H9 (cell line): ENCODE data around the gene MPHOSPH8. TPM values are rescaled to one million over a fixed set of nuclear protein-coding genes. Genes with fewer than 3 reads are reported as not detected.

ENCODE experiments used
- DNase-seq: peaks from one replicate; pipeline ENCODE4 v3.0.0-alpha.2; 2017
- H2AFZ ChIP-seq: one replicate; pipeline ENCODE4 v1.6.1; 2013; ENCODE audit warnings: mild to moderate bottlenecking, low read length, control low read depth, moderate library complexity
- H2AK5ac ChIP-seq: 2 replicates; pipeline ENCODE4 v1.6.1; 2013; ENCODE audit warnings: low read length, control low read depth, mixed read lengths; ENCODE audit not compliant: insufficient read length
- H2BK120ac ChIP-seq: one replicate; pipeline ENCODE4 v1.6.1; 2013; ENCODE audit warnings: low read depth, mild to moderate bottlenecking, low read length, control low read depth, inconsistent platforms; ENCODE audit not compliant: poor library complexity, severe bottlenecking
- H2BK12ac ChIP-seq: 2 replicates; pipeline ENCODE4 v1.6.1; 2013; ENCODE audit warnings: low read length, control low read depth, mixed read lengths, low read depth; ENCODE audit not compliant: insufficient read length
- H2BK15ac ChIP-seq: 2 replicates; pipeline ENCODE4 v1.6.1; 2013; ENCODE audit warnings: low read depth, low read length, control low read depth
- H2BK20ac ChIP-seq: one replicate; pipeline ENCODE4 v1.6.1; 2013; ENCODE audit warnings: low read depth, mild to moderate bottlenecking, low read length, control low read depth, inconsistent platforms; ENCODE audit not compliant: poor library complexity, severe bottlenecking
- H2BK5ac ChIP-seq: 2 replicates; pipeline ENCODE4 v1.6.1; 2013; ENCODE audit warnings: low read length, control low read depth, mixed read lengths; ENCODE audit not compliant: insufficient read length
- H3K14ac ChIP-seq: 2 replicates; pipeline ENCODE4 v1.6.1; 2013; ENCODE audit warnings: low read length, control low read depth; ENCODE audit not compliant: insufficient read depth
- H3K18ac ChIP-seq: 2 replicates; pipeline ENCODE4 v1.6.1; 2013; ENCODE audit warnings: low read depth, mild to moderate bottlenecking, mixed read lengths, low read length, control low read depth; ENCODE audit not compliant: insufficient read length
- H3K23ac ChIP-seq: 2 replicates; pipeline ENCODE4 v1.6.1; 2013; ENCODE audit warnings: low read length, control low read depth, mixed read lengths, low read depth; ENCODE audit not compliant: insufficient read length
- H3K23me2 ChIP-seq: 2 replicates; pipeline ENCODE4 v1.6.1; 2013; ENCODE audit warnings: low read depth, mild to moderate bottlenecking, mixed read lengths, low read length, control low read depth; ENCODE audit not compliant: insufficient read length, poor library complexity, severe bottlenecking
- H3K27ac ChIP-seq: 2 replicates; pipeline ENCODE4 v1.5.1; 2013; ENCODE audit warnings: low read length, control low read depth, mixed read lengths, low read depth; ENCODE audit not compliant: insufficient read length
- H3K27me3 ChIP-seq: 2 replicates; pipeline ENCODE4 v1.6.1; 2013; ENCODE audit warnings: low read length, control low read depth, inconsistent platforms; ENCODE audit not compliant: insufficient read depth
- H3K4ac ChIP-seq: 2 replicates; pipeline ENCODE4 v1.6.1; 2013; ENCODE audit warnings: low read depth, mild to moderate bottlenecking, control low read depth, inconsistent platforms, low read length, moderate library complexity
- H3K4me1 ChIP-seq: 2 replicates; pipeline ENCODE4 v1.6.1; 2013; ENCODE audit warnings: low read length, control low read depth, inconsistent platforms; ENCODE audit not compliant: insufficient read depth
- H3K4me2 ChIP-seq: 2 replicates; pipeline ENCODE4 v1.6.1; 2013; ENCODE audit warnings: low read length, control low read depth, mixed read lengths; ENCODE audit not compliant: insufficient read length, insufficient read depth
- H3K56ac ChIP-seq: 2 replicates; pipeline ENCODE4 v1.6.1; 2013; ENCODE audit warnings: low read depth, mild to moderate bottlenecking, mixed read lengths, low read length, control low read depth; ENCODE audit not compliant: insufficient read length
- H3K79me1 ChIP-seq: 2 replicates; pipeline ENCODE4 v1.6.1; 2013; ENCODE audit warnings: low read depth, mild to moderate bottlenecking, moderate library complexity, low read length, control low read depth, inconsistent platforms; ENCODE audit not compliant: insufficient read depth, poor library complexity, severe bottlenecking
- H3K79me2 ChIP-seq: 2 replicates; pipeline ENCODE4 v1.6.1; 2013; ENCODE audit warnings: low read length, control low read depth, inconsistent platforms; ENCODE audit not compliant: insufficient read depth
- H3K9ac ChIP-seq: 2 replicates; pipeline ENCODE4 v1.6.1; 2013; ENCODE audit warnings: low read length, control low read depth, mixed read lengths; ENCODE audit not compliant: insufficient read length; ENCODE audit errors: extremely low read depth
- H3K9me3 ChIP-seq: one replicate; pipeline ENCODE4 v1.6.1; 2013; ENCODE audit warnings: low read depth, low read length, inconsistent platforms; ENCODE audit not compliant: control insufficient read depth
- H3T11ph ChIP-seq: one replicate; pipeline ENCODE4 v1.6.1; 2013; ENCODE audit warnings: mild to moderate bottlenecking, low read length, control low read depth, inconsistent platforms
- H4K20me1 ChIP-seq: one replicate; pipeline ENCODE4 v1.6.1; 2013; ENCODE audit not compliant: control insufficient read depth, insufficient read length, insufficient read depth
- H4K5ac ChIP-seq: 2 replicates; pipeline ENCODE4 v1.6.1; 2013; ENCODE audit warnings: low read depth, mild to moderate bottlenecking, mixed read lengths, low read length, control low read depth; ENCODE audit not compliant: insufficient read length
- H4K8ac ChIP-seq: replicated peaks from 2 replicates; pipeline ENCODE4 v1.6.1; 2013; ENCODE audit warnings: low read length, control low read depth, mixed read lengths, low read depth; ENCODE audit not compliant: insufficient read length
- H4K91ac ChIP-seq: 2 replicates; pipeline ENCODE4 v1.6.1; 2013; ENCODE audit warnings: low read depth, mild to moderate bottlenecking, moderate library complexity, mixed read lengths, low read length, control low read depth; ENCODE audit not compliant: insufficient read length
- H3K27ac Mint-ChIP-seq, 3 experiments: 2 replicates in 2 of 3; 3 replicates in 1 of 3; pipeline ENCODE4 v1.8.0; 2020 to 2021; ENCODE audit warnings: mixed read lengths in 3 of 3, mild to moderate bottlenecking in 1 of 3, moderate library complexity in 1 of 3
- H3K27me3 Mint-ChIP-seq: 2 replicates; pipeline ENCODE4 v1.8.0; 2021; ENCODE audit warnings: low read depth, mild to moderate bottlenecking, moderate library complexity, mixed read lengths
- H3K36me3 Mint-ChIP-seq, 3 experiments: 2 replicates in 2 of 3; 3 replicates in 1 of 3; pipeline ENCODE4 v1.8.0; 2020 to 2021; ENCODE audit warnings: low read depth in 3 of 3, mixed read lengths in 3 of 3; ENCODE audit not compliant: insufficient read depth in 1 of 3
- H3K4me1 Mint-ChIP-seq, 2 experiments: 2 replicates each; pipeline ENCODE4 v1.8.0; 2020; ENCODE audit warnings: mixed read lengths in 2 of 2
- H3K4me3 Mint-ChIP-seq, 2 experiments: 2 replicates in 1 of 2; 3 replicates in 1 of 2; pipeline ENCODE4 v1.8.0; 2020 to 2021; ENCODE audit warnings: mild to moderate bottlenecking in 2 of 2, mixed read lengths in 2 of 2, moderate library complexity in 1 of 2
- H3K9me3 Mint-ChIP-seq, 2 experiments: 2 replicates in 1 of 2; 3 replicates in 1 of 2; pipeline ENCODE4 v1.8.0; 2020; ENCODE audit warnings: mild to moderate bottlenecking in 2 of 2, mixed read lengths in 2 of 2, moderate library complexity in 1 of 2
- CTCF ChIP-seq: fragments of 200-600 bp; sonication (generic); conservative IDR thresholded peaks from 3 replicates; pipeline ENCODE4 v1.8.0; 2021; ENCODE audit warnings: antibody characterized with exemption, mild to moderate bottlenecking
- WGBS: extraction: QIAGEN DNeasy Blood & Tissue Kit; methylation state at CpG from one replicate; pipeline ENCODE4 v1.1.7; 2013; ENCODE audit warnings: missing lambda C conversion rate, low lambda C conversion rate, mixed read lengths; ENCODE audit not compliant: insufficient read length; ENCODE audit errors: extremely low coverage; 5-methylcytosine and 5-hydroxymethylcytosine counted together
- total RNA-seq: library from RNA; stranded (reverse); gene quantifications from 2 replicates; pipeline ENCODE4 v1.2.1, GENCODE V29; 2021

The MPHOSPH8 gene
- total RNA-seq, 1 experiment from 2014 or later: 21.1 TPM

GRCh38 chr13:19720039-19720438, 86.6 kb downstream of the MPHOSPH8 start:
- no peak overlapping the region for H3K9ac ChIP-seq
- no peaks in the 10 kb centered on the region for H3K27me3 ChIP-seq
- no peaks in the 10 kb centered on the region for H3K27me3 Mint-ChIP-seq
- peaks cover 11 to 35% (median 20%) of the 10 kb centered on the region in 3 experiments for H3K36me3 Mint-ChIP-seq
- H3K79me2 ChIP-seq: no peaks in the 10 kb centered on the region
- H3K79me1 ChIP-seq: peaks cover under 1% of the 10 kb centered on the region
- H3K4me2 ChIP-seq: no peak overlapping the region
- no peaks in the 10 kb centered on the region for H3K9me3 ChIP-seq
- H2BK20ac ChIP-seq: no peak overlapping the region
- H3K9me3 Mint-ChIP-seq: no peaks in the 10 kb centered on the region
- H2BK12ac ChIP-seq: no peak overlapping the region
- H3K23ac ChIP-seq: no peak overlapping the region
- WGBS: no CpG with 5 or more reads among the region's 2 CpGs
- DNase-seq: no peak
- no peak overlapping the region for H2AK5ac ChIP-seq
- H3T11ph ChIP-seq: no peak overlapping the region
- no peak overlapping the region; a peak in 1 of 7 replicates for H3K27ac Mint-ChIP-seq
- no peak for TF ChIP-seq CTCF
- H3K27ac ChIP-seq: no peak overlapping the region
- no peak overlapping the region for H2BK120ac ChIP-seq
- no peak overlapping the region for H3K18ac ChIP-seq
- no peak overlapping the region for H3K4ac ChIP-seq
- no peak overlapping the region for H3K14ac ChIP-seq
- no peak overlapping the region for H3K56ac ChIP-seq
- no peak overlapping the region for H4K5ac ChIP-seq
- no peak overlapping the region for H2BK5ac ChIP-seq
- H3K23me2 ChIP-seq: no peaks in the 10 kb centered on the region
- H3K4me3 Mint-ChIP-seq: no peak overlapping the region
- no peaks in the 10 kb centered on the region for H4K20me1 ChIP-seq
- no peaks in the 10 kb centered on the region for H3K4me1 ChIP-seq
- H4K91ac ChIP-seq: no peak overlapping the region
- H3K4me1 Mint-ChIP-seq: no peaks in the 10 kb centered on the region
- H2AFZ ChIP-seq: no peak overlapping the region
- no peak overlapping the region for H4K8ac ChIP-seq
- H2BK15ac ChIP-seq: no peak overlapping the region

Other genes with a start within 250 kb of the MPHOSPH8 start
- gene TPTE2, start 72.1 kb upstream of the MPHOSPH8 start, total RNA-seq: not detected in 2 replicates
- 134 and 137 TPM in 2 replicates for gene PSPC1, start 149.3 kb downstream of the MPHOSPH8 start, total RNA-seq
- 11.8 and 12.6 TPM in 2 replicates for gene ZMYM5, start 230.0 kb downstream of the MPHOSPH8 start, total RNA-seq